ENCODE data around the gene ACOX3. TPM values are rescaled to one million over a fixed set of nuclear protein-coding genes. Genes with fewer than 3 reads are reported as not detected.

Gene ACOX3
- total and polyA plus RNA-seq, 2 donors (not counting 1 experiment from before 2014, with no cell fraction given) = 6.8 to 23.8 TPM

GRCh38 chr4:8353912-8354453 lies 86.5 kb downstream of the ACOX3 start:
- H3K4me3 ChIP-seq (replicated peaks in 1 of 4; ENCODE audit: control extremely low read depth in 1 of 4, insufficient read depth in 1 of 4, low read depth in 3 of 4, low read length in 4 of 4) = no peak overlapping the region
- H2AFZ ChIP-seq (ENCODE audit: low read length) = no peak overlapping the region
- H3K27me3 ChIP-seq (ENCODE audit: control insufficient read depth, insufficient read depth, low read length) = peaks cover 16% of the 10 kb centered on the region
- H3K9me3 ChIP-seq (ENCODE audit: control insufficient read depth, insufficient read depth, low read depth, low read length) = no peaks in the 10 kb centered on the region
- H3K79me2 ChIP-seq (ENCODE audit: control insufficient read depth, insufficient read depth, low read length) = no peaks in the 10 kb centered on the region
- H4K20me1 ChIP-seq (ENCODE audit: control insufficient read depth, extremely low read depth, insufficient read depth, low read length) = no peaks in the 10 kb centered on the region
- H3K9ac ChIP-seq (ENCODE audit: insufficient read depth, low read length) = no peak overlapping the region
- DNase-seq (ENCODE audit: low read depth in 2 of 2) = peak; percentile 44 to 91
- H3K27ac ChIP-seq (ENCODE audit: insufficient read depth, low read length) = no peak overlapping the region
- H3K4me1 ChIP-seq (ENCODE audit: control insufficient read depth, extremely low read depth, insufficient read depth, low read length) = peaks cover 3% of the 10 kb centered on the region
- H3K36me3 ChIP-seq (ENCODE audit: control insufficient read depth, insufficient read depth, low read length) = no peaks in the 10 kb centered on the region
- no peak for TF ChIP-seq CTCF (conservative IDR thresholded peaks at IDR 0.05 in 1 of 2, IDR thresholded peaks at IDR 0.05 in 1 of 2; ENCODE audit: low read depth in 1 of 2, low read length in 2 of 2)
- no peak for TF ChIP-seq EZH2 (IDR thresholded peaks at IDR 0.05; ENCODE audit: low read length, missing control alignments)
- H3K4me2 ChIP-seq (ENCODE audit: extremely low read depth, insufficient read depth, low read length) = no peak overlapping the region

GRCh38 chr4:8353158-8353669 lies 87.3 kb downstream of the ACOX3 start:
- peaks cover 16% of the 10 kb centered on the region for H3K27me3 ChIP-seq (ENCODE audit: control insufficient read depth, insufficient read depth, low read length)
- H2AFZ ChIP-seq (ENCODE audit: low read length) = no peak overlapping the region
- DNase-seq (ENCODE audit: low read depth in 2 of 2) = no peak
- H3K9me3 ChIP-seq (ENCODE audit: control insufficient read depth, insufficient read depth, low read depth, low read length) = no peaks in the 10 kb centered on the region
- no peaks in the 10 kb centered on the region for H3K36me3 ChIP-seq (ENCODE audit: control insufficient read depth, insufficient read depth, low read length)
- H3K9ac ChIP-seq (ENCODE audit: insufficient read depth, low read length) = no peak overlapping the region
- peaks cover 3% of the 10 kb centered on the region for H3K4me1 ChIP-seq (ENCODE audit: control insufficient read depth, extremely low read depth, insufficient read depth, low read length)
- TF ChIP-seq CTCF (conservative IDR thresholded peaks at IDR 0.05 in 1 of 2, IDR thresholded peaks at IDR 0.05 in 1 of 2; ENCODE audit: low read depth in 1 of 2, low read length in 2 of 2) = no peak
- H4K20me1 ChIP-seq (ENCODE audit: control insufficient read depth, extremely low read depth, insufficient read depth, low read length) = no peaks in the 10 kb centered on the region
- no peak overlapping the region for H3K27ac ChIP-seq (ENCODE audit: insufficient read depth, low read length)
- H3K79me2 ChIP-seq (ENCODE audit: control insufficient read depth, insufficient read depth, low read length) = no peaks in the 10 kb centered on the region
- H3K4me3 ChIP-seq (replicated peaks in 1 of 4; ENCODE audit: control extremely low read depth in 1 of 4, insufficient read depth in 1 of 4, low read depth in 3 of 4, low read length in 4 of 4) = no peak overlapping the region
- H3K4me2 ChIP-seq (ENCODE audit: extremely low read depth, insufficient read depth, low read length) = no peak overlapping the region

GRCh38 chr4:8352368-8353157 lies 88.0 kb downstream of the ACOX3 start:
- Histone ChIP-seq H3K79me2 (ENCODE audit: control insufficient read depth, insufficient read depth, low read length) (no peaks in the 10 kb centered on the region), H3K27me3 (ENCODE audit: control insufficient read depth, insufficient read depth, low read length) (peaks cover 16% of the 10 kb centered on the region), H2AFZ (ENCODE audit: low read length) (no peak overlapping the region), H4K20me1 (ENCODE audit: control insufficient read depth, extremely low read depth, insufficient read depth, low read length) (no peaks in the 10 kb centered on the region), H3K36me3 (ENCODE audit: control insufficient read depth, insufficient read depth, low read length) (no peaks in the 10 kb centered on the region), H3K9ac (ENCODE audit: insufficient read depth, low read length) (no peak overlapping the region), H3K9me3 (ENCODE audit: control insufficient read depth, insufficient read depth, low read depth, low read length) (no peaks in the 10 kb centered on the region), H3K27ac (ENCODE audit: insufficient read depth, low read length) (no peak overlapping the region), H3K4me2 (ENCODE audit: extremely low read depth, insufficient read depth, low read length) (no peak overlapping the region), H3K4me3 (replicated peaks in 1 of 4; ENCODE audit: control extremely low read depth in 1 of 4, insufficient read depth in 1 of 4, low read depth in 3 of 4, low read length in 4 of 4) (no peak overlapping the region), H3K4me1 (ENCODE audit: control insufficient read depth, extremely low read depth, insufficient read depth, low read length) (peaks cover 3% of the 10 kb centered on the region)
- TF ChIP-seq CTCF (conservative IDR thresholded peaks at IDR 0.05 in 1 of 2, IDR thresholded peaks at IDR 0.05 in 1 of 2; ENCODE audit: low read depth in 1 of 2, low read length in 2 of 2) = no peak
- TF ChIP-seq EZH2 (IDR thresholded peaks at IDR 0.05; ENCODE audit: low read length, missing control alignments) = no peak
- DNase-seq (ENCODE audit: low read depth in 2 of 2) = no peak

Measured in fibroblast of lung (primary cell).